Measurements from ENCODE around the gene CAMK1D. TPM values are rescaled to one million over a fixed set of nuclear protein-coding genes. Genes with fewer than 3 reads are reported as not detected.
A peak's percentile ranks its signal among the peaks of the same experiment; 100 is the strongest.

Gene CAMK1D
- total RNA-seq, 1 experiment from 2014 or later = 0.15 TPM

DNA sequence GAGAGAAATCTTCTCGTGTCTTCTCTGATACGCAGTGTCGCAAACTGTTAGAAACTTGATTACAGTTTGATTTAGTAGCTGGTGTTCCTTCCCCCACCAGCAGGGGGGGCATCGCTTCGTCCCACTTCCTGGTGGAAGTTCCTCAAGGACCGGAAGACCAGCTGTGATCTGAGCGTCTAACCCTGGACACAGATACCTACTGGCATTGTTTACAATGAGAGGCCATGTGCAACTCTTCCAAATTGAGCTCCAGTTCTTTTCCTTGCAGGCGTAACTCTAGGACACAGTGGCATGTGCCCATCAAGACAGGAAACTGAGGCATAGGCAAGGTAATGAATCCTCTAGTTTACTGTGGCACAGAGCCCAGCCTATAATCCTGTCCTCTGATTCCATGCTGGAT lies 433.2 kb downstream of the CAMK1D start:
- DNase-seq (ENCODE audit: low spot score) = peak; percentile 39

DNA sequence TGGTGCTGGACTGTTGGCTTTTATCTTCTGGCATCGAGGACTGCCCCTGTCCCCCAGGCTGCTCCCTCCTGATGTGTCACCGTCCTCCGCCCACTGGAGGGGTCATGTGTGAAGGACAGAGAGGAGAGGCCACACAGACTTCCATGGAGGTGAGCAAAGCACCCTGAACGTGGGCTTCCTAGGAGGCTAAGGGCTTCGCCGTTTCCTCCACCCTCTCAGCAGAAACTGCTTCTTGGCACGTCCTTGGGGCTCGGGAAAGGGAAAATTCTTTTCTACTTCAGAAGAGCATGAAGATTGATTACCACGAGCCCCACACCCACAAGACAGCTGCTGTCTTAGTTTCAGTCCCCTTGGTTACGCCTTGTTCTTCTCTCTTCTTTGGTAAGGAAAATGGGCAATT lies 433.9 kb downstream of the CAMK1D start:
- DNase-seq (ENCODE audit: low spot score) = no peak

DNA sequence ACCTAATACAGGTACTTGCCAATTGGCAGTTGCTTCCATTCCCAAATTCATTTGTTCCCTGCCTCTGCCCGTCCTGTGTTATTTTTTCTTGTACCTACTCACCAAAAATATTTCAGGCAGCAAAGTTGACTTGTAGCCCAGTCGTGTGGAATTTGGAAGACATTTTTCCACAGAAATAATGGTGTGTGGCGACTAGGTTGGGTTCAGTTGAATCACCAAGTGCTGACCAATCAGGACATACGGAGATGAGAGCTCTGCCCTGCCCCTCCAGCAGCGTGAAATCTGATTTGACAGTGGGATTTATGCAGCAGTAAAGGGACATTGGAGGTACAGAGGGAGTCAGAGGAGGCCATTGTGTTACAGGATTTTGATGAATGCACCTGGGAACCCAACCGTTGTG lies 435.3 kb downstream of the CAMK1D start:
- DNase-seq (ENCODE audit: low spot score) = no peak

DNA sequence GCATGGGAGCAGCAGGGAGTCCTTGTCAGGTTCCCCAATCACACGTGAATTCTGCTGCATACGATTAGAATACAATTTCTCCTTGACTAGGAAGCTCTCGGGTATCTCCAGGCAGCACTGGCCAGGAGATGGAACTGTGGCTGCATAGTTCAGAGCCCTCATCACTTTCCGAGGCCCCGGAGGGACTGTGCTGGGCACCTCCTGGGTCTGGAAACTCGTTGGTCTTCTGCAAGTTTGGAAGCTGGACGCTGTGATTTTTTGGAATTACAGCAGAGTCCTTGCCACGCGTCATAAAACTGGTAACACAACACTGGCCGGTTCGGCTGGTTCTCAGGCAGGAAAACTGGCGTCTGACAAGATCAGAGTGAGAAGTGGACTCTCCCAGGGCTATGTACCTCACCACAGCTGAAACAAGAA lies 436.1 kb downstream of the CAMK1D start:
- DNase-seq (ENCODE audit: low spot score) = no peak

DNA sequence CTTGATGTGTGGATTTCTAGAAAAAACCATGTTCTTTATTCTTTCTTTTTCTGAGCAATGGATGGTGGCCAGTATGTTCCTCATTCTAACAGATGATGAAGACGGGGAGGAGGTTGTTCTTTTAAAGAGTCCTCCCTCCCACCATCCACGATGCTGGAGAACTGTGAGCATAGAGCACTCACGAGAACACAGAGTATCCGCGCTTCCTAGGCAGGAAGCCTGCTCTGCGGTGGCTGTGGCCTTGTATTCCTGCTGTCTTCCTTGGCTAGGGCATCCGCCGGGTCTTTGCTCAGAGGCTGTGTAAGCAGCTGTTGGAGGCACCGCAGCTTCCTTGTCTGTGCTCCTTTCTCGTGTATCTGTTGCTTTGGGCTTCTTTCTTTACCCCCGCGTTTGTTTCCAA lies 437.9 kb downstream of the CAMK1D start:
- DNase-seq (ENCODE audit: low spot score) = no peak

DNA sequence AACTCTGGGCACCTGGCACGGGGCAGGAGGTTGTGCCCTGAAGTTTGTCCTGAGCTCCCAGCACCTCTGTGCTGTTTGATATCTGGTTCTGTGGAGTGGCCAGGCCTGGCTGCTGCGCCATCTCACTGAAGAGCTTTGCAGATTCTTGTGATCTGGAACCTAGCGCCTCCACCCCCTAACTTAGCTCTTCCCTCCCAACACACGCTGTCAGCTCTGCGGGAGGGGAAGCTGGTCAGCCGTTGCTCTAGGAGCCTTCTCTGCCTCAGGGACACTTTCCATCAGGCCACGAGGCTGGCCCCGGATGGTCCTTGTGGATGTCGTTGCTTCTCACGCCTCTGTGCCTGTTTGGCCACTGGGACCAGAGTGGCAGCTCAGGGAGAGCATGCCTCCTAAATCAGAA lies 438.9 kb downstream of the CAMK1D start:
- DNase-seq (ENCODE audit: low spot score) = no peak

DNA sequence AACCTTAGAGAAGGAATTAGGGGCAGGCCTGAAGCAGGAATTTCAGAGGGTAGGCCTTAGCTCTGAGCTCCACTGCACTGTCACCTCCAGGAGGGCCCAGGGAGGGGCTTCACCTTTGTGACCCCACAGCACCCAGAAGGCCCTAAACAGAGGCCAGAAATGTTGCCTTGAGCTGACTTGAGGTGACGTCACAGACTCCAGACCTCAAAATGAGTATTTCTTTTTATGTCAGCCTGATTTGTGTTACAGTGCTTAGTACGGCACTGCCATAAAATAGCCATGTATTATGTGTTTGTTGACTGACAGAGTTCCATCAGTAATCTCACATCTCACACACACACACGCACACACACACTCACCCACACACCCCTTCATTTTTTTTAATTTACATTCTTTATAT lies 440.9 kb downstream of the CAMK1D start:
- no peak for DNase-seq (ENCODE audit: low spot score)

DNA sequence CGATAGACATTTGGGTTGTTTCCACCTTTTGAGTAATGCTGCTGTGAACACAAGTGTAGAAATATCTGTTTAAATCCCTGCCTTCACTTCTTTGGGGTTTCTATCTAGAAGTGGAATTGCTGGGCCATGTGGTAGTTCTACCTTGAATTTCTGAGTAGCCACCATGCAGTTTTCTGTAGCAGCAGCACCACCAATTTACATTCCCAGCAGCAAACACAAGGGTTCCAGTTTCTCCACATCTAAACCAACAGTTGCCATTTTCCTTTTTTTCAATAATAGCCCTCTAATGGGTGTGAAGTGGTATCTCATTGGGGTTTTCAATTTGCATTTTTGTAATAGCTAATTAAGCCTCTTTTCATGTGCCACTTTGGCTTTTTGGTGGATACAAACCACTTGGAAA lies 442.4 kb downstream of the CAMK1D start:
- DNase-seq (ENCODE audit: low spot score) = no peak

DNA sequence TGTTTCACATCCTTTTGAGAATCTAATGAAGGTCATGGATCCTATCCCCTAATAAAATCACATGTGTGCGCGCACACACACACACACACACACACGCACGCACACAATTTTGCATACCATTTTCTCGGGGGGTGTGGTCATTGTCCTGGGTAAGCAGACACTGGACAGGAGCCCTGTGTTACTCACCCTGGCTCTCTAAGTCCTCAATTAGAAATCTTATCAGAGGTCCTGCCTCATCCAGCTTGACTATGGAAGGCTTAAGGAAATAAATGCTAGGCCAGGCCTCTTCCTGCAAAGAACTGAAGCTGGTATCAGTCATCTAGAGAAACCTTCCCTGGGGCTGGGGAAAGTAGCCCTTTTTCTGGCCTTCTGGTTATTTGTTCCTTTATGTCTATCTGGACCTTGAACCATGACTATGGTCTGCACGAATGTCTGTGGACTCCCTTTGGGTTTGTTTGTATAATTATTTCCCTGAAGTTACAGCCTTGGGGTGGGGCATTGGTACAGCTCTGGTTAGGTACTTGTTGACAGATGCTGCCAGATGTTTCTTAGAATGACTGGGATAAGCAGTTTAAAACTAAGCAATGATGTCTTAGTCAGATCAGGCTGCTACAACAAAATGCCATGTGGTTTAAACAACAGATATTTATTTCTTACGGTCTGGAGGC lies 443.7 kb downstream of the CAMK1D start:
- no peak for DNase-seq (ENCODE audit: low spot score)

DNA sequence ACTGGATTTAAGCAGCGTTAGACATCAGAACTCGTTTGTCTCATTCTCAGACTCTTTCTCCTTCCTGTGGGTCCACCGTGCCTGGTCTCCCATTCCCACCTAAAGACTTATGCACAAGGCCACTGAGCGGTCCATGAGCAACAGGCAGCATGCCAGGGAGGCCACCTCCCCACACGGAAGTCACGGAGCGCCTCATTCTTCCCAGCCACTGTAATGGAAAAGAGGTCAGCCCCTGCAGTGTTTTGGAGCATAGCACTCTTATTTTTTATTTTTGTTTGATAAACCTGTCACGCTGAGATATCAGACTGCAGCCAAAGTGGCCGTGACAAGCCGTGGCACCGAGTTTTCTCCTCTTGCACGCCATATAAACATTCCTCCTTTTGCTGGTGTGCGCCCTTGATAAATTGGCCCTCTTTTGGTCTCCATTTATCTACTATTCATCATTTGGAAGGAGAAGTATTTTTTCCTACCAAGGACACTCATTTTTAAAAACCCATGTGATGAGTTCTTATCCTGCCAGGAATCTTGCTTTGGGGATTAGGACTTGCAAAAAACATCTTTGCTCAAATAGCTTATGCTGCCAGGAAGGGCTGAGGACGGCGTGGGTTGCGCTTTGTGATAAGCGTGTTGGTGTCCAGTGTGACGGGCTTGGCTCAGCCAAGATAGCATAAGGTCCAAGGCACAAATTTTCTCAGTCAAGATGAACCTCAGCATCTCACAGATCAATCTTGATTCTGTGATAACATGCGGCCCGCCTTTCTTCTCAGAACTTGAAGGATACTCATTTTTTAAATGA lies 446.2 kb downstream of the CAMK1D start:
- no peak for DNase-seq (ENCODE audit: low spot score)

DNA sequence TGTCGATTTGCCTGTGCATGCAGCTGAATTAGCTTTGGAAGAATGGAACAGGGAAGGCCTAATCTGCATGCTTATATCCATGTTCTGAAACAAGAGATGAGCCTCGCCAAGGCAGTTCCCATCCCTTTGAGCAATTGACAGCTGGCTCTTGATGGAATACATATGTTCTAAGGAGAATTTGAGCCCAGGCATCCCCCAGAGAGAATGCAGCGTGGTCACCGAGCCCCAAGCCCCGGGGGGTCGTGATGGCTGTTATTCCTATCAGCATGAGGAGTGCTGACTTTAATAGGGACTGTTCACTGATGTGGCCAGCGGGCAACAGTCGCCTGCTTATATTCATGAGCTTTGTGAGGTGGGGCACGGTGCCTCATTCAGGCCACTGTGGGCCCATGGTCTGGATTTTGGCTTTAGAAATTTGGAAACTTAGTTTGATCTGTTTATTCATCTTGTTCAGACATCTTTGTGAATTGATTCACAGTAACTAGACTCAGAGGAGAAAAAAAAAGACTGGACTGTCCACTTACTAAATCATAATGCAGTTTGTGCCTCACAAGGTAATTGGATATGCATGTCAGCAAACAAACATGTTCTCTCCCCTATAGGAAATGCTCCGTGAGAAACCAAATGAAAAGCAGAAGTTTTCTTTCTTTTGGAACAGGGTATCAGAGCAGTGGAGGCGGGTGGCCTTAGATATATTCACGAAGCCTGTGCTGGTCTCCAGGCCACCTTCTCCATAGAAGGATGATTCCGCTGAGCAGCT lies 447.2 kb downstream of the CAMK1D start:
- no peak for DNase-seq (ENCODE audit: low spot score)

DNA sequence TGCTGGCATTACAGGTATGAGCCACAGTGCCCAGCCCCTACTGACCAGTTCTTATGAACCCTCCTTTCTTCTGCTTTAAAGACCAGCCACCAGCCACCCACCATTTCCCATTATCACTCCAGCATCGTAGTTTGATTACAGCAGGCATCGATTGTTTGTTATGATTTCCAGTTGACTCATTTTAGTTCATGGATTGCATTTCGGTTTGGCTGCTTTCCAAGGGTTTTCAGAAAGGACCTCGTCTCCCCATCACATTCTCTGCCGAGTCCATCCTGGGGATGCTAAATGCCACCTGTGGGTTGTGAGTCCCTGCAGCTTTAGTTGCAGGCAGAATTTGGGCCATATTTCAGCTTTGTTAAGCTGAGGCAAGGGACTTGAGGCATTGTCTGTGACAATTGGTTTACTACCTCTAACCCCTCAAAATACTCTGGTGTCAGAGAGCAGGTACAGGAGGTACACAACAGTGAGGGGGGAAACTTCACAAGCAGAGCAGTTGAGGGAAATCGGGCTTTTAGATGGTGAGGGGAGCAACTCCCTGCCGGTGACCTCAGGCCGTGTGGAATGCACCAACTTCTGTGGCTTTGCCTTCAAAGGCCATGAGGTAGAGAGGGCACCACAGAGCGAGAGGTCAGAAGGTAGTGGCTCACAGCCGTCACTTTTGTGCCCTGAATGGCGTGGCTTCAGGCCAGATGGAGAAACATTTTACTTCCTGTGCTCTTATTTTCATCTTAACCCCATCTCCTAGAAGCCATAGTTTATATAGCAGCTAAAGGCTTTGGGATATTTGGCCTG lies 448.3 kb downstream of the CAMK1D start:
- no peak for DNase-seq (ENCODE audit: low spot score)

DNA sequence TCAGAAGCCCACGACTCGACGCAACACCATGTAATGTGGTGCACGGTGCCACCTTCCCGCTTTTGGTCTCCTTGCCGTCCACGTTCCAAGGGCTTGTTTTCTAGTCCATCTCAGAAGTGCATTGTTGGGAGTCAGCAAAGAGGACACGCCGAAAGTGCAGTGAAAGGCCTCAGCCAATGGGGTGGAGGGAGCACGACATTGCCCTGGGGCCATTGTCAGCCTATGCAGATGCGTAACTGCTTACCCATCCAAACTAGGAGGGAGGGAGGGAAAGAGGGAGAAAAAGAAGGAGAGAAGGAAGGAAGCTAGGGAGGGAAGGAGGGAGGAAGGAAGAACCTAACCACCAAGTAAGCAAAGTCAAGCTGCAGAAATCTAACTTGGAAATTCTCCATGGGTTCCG lies 449.8 kb downstream of the CAMK1D start:
- DNase-seq (ENCODE audit: low spot score) = no peak

DNA sequence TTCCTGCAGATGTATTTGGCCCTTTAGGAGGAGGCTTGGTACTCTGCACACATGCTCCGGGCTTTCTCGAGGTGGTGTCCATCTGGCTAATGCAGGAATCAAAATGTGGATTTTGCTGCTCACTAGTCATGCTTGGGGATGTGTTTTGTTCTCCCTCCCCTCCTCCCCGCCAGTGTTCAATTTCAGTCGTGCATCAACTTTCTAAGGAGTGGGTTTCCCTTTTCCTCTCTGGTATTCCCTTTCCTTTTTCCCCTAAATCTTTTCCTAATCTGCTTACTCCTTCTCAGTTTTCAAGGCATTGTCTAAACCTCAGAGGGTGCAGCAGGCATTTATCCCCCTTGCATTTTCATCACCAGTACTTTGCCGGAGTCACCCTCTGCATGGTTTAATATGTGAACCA lies 450.4 kb downstream of the CAMK1D start:
- no peak for DNase-seq (ENCODE audit: low spot score)

DNA sequence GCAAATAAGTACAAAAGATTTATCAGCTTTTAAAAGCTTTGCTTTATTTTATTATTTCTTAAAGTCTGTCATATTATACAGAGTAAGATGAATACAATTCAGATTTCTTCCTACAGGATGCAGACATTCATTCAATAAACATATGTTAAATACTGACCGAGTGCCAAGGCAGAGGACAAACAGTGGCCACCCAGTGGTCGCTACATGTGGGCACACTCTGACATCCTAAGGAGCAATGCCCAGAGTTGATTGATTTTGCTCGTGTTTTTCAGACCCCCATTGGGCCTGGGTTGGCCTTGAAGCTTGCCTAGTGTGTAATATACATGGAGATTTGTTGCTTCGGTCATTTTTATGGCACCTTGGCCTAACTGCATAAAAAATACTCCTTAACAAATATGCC lies 451.0 kb downstream of the CAMK1D start:
- DNase-seq (ENCODE audit: low spot score) = peak; percentile 4

DNA sequence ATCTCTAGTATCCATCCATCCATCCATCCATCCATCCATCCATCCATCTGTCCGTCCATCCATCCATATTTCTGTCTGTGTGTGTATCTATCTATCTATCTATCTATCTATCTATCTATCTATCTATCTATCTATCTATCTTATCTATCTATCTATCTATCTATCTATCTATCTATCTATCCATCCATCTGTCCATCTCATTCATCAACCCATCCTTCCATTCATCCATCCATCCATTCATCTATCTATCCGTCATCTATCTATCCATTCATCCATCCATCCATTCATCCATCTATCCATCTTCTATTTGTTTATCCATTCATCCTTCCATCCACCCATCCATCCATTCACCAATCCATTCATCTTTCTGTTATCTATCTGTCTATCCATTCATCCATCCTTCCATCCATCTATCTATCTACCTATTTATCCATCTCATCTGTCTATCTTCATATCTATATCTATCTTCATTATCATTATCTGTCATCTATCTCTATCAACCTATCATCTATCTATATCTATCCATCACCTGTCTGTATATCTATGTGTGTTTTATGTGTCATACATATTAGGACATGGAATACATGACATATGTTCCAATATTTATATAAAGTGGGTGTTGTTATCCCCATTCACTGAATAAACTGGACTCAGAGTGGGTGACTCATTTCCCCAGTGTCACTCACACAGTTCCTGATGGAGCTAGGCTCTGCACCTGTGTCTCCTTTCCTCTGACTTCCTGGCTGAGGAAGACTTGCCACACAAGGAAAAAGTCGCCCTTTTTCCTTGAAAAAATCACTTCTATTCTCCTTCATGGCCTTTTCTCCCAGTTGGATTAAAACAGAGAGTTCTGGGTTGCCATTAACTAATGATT lies 452.1 kb downstream of the CAMK1D start:
- DNase-seq (ENCODE audit: low spot score) = no peak

DNA sequence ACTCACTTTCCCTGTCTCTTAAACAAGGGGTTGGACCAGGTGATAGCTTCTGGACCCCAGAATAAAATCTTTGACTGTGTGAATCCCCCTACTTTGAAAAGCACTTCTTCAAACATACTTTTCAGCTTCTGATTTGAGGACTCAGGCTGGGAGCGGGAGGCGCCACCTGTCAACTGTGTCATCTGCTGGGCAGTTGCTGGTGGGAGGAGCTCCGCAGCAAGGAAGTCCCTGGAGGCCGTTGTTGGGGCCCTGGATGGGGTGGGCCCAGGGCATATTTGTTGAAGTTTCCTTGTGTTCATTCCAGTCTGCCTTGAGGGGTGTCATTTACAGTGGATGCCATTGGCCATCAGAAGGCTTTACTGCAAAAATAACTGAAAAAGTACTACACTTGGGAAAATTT lies 454.4 kb downstream of the CAMK1D start:
- no peak for DNase-seq (ENCODE audit: low spot score)

DNA sequence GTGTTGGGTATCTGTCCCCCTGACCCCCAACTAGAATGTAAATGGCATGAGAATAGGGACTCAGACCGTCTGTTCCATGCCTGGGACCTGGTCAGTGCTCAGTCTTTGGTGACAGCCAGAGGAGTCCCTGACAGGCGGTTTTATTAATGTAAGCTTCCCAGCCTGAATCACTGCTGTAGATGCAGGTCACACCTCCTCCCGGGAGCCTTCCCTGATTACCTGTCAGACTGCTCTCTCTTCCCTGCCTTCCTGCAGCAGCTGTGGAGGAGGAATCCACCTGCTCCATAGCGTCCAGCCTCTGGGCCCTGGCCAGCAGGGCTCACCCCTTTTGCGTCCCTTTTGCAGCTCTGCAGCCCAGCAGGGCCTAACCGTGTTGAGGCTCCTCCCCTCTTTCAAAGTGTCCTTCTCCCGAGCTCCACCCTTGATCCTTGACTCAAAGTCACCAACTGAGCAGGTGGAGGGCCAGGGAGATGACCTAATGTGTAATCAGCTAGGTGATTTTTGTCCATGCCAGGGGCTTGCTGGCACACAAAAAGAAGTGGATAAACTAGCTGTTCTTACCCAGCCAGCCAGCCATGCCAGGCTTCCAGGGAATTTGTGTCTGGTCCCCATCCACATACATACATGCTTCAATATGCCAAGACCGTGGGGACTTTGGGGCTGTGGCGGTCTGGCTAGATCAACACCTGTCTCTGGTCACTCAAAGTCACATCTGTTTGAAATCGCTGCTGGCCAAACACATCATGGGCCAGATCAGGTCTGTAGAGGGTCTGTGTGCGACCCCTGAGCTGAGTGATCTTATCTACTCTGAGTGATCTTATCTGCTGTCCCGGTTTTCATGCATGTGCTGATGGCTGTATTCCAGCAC lies 457.1 kb downstream of the CAMK1D start:
- no peak for DNase-seq (ENCODE audit: low spot score)

DNA sequence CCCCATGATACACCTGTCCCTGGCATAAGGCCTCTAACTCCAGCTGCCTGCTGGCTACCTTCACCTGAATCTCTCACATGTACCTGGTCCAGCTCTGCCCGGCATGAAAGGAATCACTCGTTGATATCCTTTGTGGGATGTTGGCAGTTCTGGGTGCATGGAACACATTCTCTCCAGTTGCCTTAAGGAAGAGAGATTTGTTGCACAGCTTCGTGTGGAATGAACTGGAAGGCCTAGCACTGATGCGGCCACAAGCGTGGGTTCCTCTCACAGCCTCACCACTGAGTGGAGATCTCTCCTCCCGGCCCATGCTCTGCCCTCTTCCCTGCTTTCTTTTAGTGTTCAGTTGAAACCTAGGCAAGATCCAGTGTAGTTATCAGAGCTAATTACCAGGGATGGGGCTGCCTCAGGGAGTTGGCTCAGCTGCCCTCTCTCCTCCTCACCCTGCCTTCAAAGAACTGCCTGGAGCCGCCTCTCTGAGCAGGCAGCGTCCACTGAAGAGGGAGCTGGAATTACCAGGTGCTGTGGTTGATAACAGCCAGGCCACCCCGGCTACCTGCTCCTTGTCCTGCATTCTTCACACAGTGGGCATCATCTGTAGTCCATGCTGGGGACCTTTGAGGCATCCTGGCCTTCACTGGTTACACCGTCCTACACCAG lies 457.9 kb downstream of the CAMK1D start:
- no peak for DNase-seq (ENCODE audit: low spot score)
